ENCODE measurements around the gene TMEM120B.
"Not testable (repeated sequence)": the region's sequence is repeated elsewhere in the genome, so short reads cannot be mapped to it uniquely, and the experiment has no call there.

TMEM120B gene

GRCh38 chr12:121748571-121749265 lies 36.2 kb downstream of the TMEM120B start:
- no peak for DNase-seq

GRCh38 chr12:121749267-121749666 lies 36.7 kb downstream of the TMEM120B start:
- no peak for DNase-seq

GRCh38 chr12:121750507-121750955 lies 38.0 kb downstream of the TMEM120B start:
- DNase-seq: no peak

- DNase-seq: no peak
Observed at GRCh38 chr12:121751034-121751433, 38.5 kb downstream of the TMEM120B start.

- DNase-seq: no peak
Observed at GRCh38 chr12:121751749-121752351, 39.3 kb downstream of the TMEM120B start.

GRCh38 chr12:121753844-121754264 lies 41.3 kb downstream of the TMEM120B start:
- no peak for DNase-seq

- no peak for DNase-seq
Observed at GRCh38 chr12:121754836-121755235, 42.3 kb downstream of the TMEM120B start.

- no peak for DNase-seq
Observed at GRCh38 chr12:121755591-121755990, 43.0 kb downstream of the TMEM120B start.

GRCh38 chr12:121758536-121758935 lies 46.0 kb downstream of the TMEM120B start:
- not testable (repeated sequence) for DNase-seq

- no peak for DNase-seq
Observed at GRCh38 chr12:121762269-121762668, 49.7 kb downstream of the TMEM120B start.

- no peak for DNase-seq
Observed at GRCh38 chr12:121764808-121765207, 52.3 kb downstream of the TMEM120B start.

- DNase-seq: no peak
Observed at GRCh38 chr12:121765573-121765972, 53.0 kb downstream of the TMEM120B start.

GRCh38 chr12:121766290-121767039 lies 53.9 kb downstream of the TMEM120B start:
- no peak for DNase-seq

- no peak for DNase-seq
Observed at GRCh38 chr12:121767525-121768016, 55.0 kb downstream of the TMEM120B start.

- no peak for DNase-seq
Observed at GRCh38 chr12:121769297-121769830, 56.8 kb downstream of the TMEM120B start.

- DNase-seq: no peak
Observed at GRCh38 chr12:121769831-121770301, 57.3 kb downstream of the TMEM120B start.

GRCh38 chr12:121770388-121770787 lies 57.8 kb downstream of the TMEM120B start:
- DNase-seq: no peak

GRCh38 chr12:121770813-121771625 lies 58.5 kb downstream of the TMEM120B start:
- no peak for DNase-seq

- DNase-seq: no peak
Observed at GRCh38 chr12:121773011-121773777, 60.6 kb downstream of the TMEM120B start.

GRCh38 chr12:121774968-121775474 lies 62.5 kb downstream of the TMEM120B start:
- DNase-seq: no peak

- DNase-seq: no peak
Observed at GRCh38 chr12:121775501-121775900, 62.9 kb downstream of the TMEM120B start.
